Endothelial cell of umbilical vein (primary cell): Measurements from ENCODE around the gene CLRN1. TPM values are rescaled to one million over a fixed set of nuclear protein-coding genes. Genes with fewer than 3 reads are reported as not detected.

Experiments
- BruUV-seq: library from RNA; stranded (reverse); fragments of 400-500 nt; replicated peaks from 2 replicates; lab custom pipeline; 2021; lab: Mats Ljungman, UMichigan
- CTCF ChIA-PET: fragments of 300-600, 350-600 bp; sonication (Branson Sonifier 250); formaldehyde crosslinking; loops from one replicate; lab custom pipeline; 2021; ENCODE audit warnings: antibody characterized with exemption, inconsistent platforms; lab: Charles Lee
- POLR2A ChIA-PET: fragments of 300-600, 350-600 bp; sonication (Branson Sonifier 250); formaldehyde crosslinking; loops from one replicate; lab custom pipeline; 2021; ENCODE audit warnings: antibody characterized with exemption, inconsistent platforms; lab: Charles Lee
- DNase-seq: peaks from one replicate; pipeline ENCODE4 v3.0.0-alpha.2; 2011; ENCODE audit warnings: low read depth, low spot score
- FAIRE-seq: peaks from 2 replicates; lab custom pipeline; 2011; peaks lifted over from hg19 to GRCh38; lab: Jason Lieb, UNC
- H2AFZ ChIP-seq: 2 replicates; pipeline ENCODE4 v1.6.0; 2012; ENCODE audit warnings: low read depth, low read length, control low read depth, inconsistent platforms
- H3K27ac ChIP-seq: 2 replicates; pipeline ENCODE4 v1.5.1; 2011; ENCODE audit warnings: low read depth, mild to moderate bottlenecking, control low read depth, low read length, moderate library complexity; ENCODE audit not compliant: insufficient read depth
- H3K27me3 ChIP-seq, 2 experiments: 2 replicates each; pipeline versions ENCODE4 v1.6.0 to v1.6.1; 2011; ENCODE audit warnings: low read length in 2 of 2, mixed read lengths in 1 of 2; ENCODE audit not compliant: control insufficient read depth in 2 of 2, insufficient read depth in 2 of 2
- H3K36me3 ChIP-seq, 2 experiments: 2 replicates in 1 of 2; 3 replicates in 1 of 2; pipeline ENCODE4 v1.5.1; 2011; ENCODE audit warnings: low read length in 2 of 2, mild to moderate bottlenecking in 1 of 2, moderate library complexity in 1 of 2; ENCODE audit not compliant: control insufficient read depth in 2 of 2, insufficient read depth in 2 of 2; ENCODE audit errors: extremely low read depth in 1 of 2
- H3K4me1 ChIP-seq: 3 replicates; pipeline ENCODE4 v1.5.1; 2011; ENCODE audit warnings: mild to moderate bottlenecking, low read length; ENCODE audit not compliant: control insufficient read depth, insufficient read depth; ENCODE audit errors: extremely low read depth
- H3K4me2 ChIP-seq: 2 replicates; pipeline ENCODE4 v1.6.1; 2011; ENCODE audit warnings: low read length, control low read depth, mixed read lengths; ENCODE audit not compliant: insufficient read depth
- H3K4me3 ChIP-seq, 3 experiments: fragments of 200-600 bp in 1 of 3; sonication (generic), shearing (Covaris generic) in 1 of 3; replicated peaks in 1 of 3; 2 replicates each; pipeline ENCODE4 v1.5.1; 2011 to 2016; ENCODE audit warnings: control low read depth in 3 of 3, low read length in 3 of 3, mild to moderate bottlenecking in 2 of 3, inconsistent platforms in 1 of 3, low read depth in 1 of 3, moderate library complexity in 1 of 3; ENCODE audit not compliant: insufficient read depth in 1 of 3
- H3K79me2 ChIP-seq: 2 replicates; pipeline ENCODE4 v1.6.0; 2012; ENCODE audit warnings: low read length, inconsistent platforms; ENCODE audit not compliant: control insufficient read depth, insufficient read depth
- H3K9ac ChIP-seq: replicated peaks from 2 replicates; pipeline ENCODE3; 2011; ENCODE audit warnings: low read length, control low read depth; ENCODE audit not compliant: insufficient read depth; ENCODE audit errors: extremely low read depth
- H3K9me1 ChIP-seq: replicated peaks from 3 replicates; pipeline ENCODE4 v1.6.0; 2011; ENCODE audit warnings: mild to moderate bottlenecking, low read length; ENCODE audit not compliant: control insufficient read depth, insufficient read depth; ENCODE audit errors: extremely low read depth
- H3K9me3 ChIP-seq: replicated peaks from 2 replicates; pipeline ENCODE4 v1.5.1; 2012; ENCODE audit warnings: low read length, inconsistent platforms; ENCODE audit not compliant: control insufficient read depth, insufficient read depth
- H4K20me1 ChIP-seq: replicated peaks from 2 replicates; pipeline ENCODE3; 2011; ENCODE audit warnings: mild to moderate bottlenecking, low read length; ENCODE audit not compliant: control insufficient read depth, insufficient read depth; ENCODE audit errors: extremely low read depth
- CTCF ChIP-seq, 2 donors: IDR thresholded peaks; 1 replicate in 1 of 2; 2 replicates in 1 of 2; pipeline ENCODE4 v1.5.1; 2011; ENCODE audit warnings: low read length in 2 of 2, mild to moderate bottlenecking in 2 of 2, moderate library complexity in 2 of 2, control low read depth in 1 of 2, inconsistent platforms in 1 of 2, low read depth in 1 of 2; ENCODE audit not compliant: insufficient read depth in 1 of 2; ENCODE audit errors: extremely low read depth in 1 of 2
- EZH2 ChIP-seq: IDR thresholded peaks from 2 replicates; pipeline ENCODE4 v1.6.1; 2012; ENCODE audit warnings: borderline replicate concordance, low read depth, mild to moderate bottlenecking, moderate library complexity, low read length, inconsistent platforms; ENCODE audit not compliant: severe bottlenecking
- FOS ChIP-seq: IDR thresholded peaks from 2 replicates; pipeline ENCODE4 v1.6.1; 2011; ENCODE audit warnings: mild to moderate bottlenecking, low read length, moderate library complexity, borderline replicate concordance; ENCODE audit not compliant: insufficient read depth
- GATA2 ChIP-seq: IDR thresholded peaks from 2 replicates; pipeline ENCODE4 v1.7.0; 2011; ENCODE audit warnings: low read depth, mild to moderate bottlenecking, moderate library complexity, mixed read lengths, low read length; ENCODE audit not compliant: insufficient read length, insufficient read depth
- JUN ChIP-seq: IDR thresholded peaks from 2 replicates; pipeline ENCODE4 v1.6.1; 2011; ENCODE audit warnings: borderline replicate concordance, low read depth; ENCODE audit not compliant: insufficient read length, insufficient read depth
- MAX ChIP-seq: IDR thresholded peaks from 2 replicates; pipeline ENCODE4 v1.6.1; 2011; ENCODE audit not compliant: insufficient read depth, insufficient read length
- MYC ChIP-seq: IDR thresholded peaks from one replicate; pipeline ENCODE4 v1.6.1; 2011; ENCODE audit warnings: mild to moderate bottlenecking, low read depth, low read length
- POLR2A ChIP-seq: IDR thresholded peaks from 2 replicates; pipeline ENCODE4 v1.6.1; 2012; ENCODE audit warnings: low read depth, mild to moderate bottlenecking, control low read depth, low read length
- POLR2AphosphoS5 ChIP-seq: IDR thresholded peaks from 2 replicates; pipeline ENCODE4 v1.6.1; 2012; ENCODE audit warnings: low read depth, mild to moderate bottlenecking, control low read depth, low read length, moderate library complexity; ENCODE audit not compliant: insufficient read depth
- dilution Hi-C: fragments of 300-500 bp; cut with MboI; formaldehyde crosslinking; loops from one replicate; pipeline ENCODE4 v1.15.0; 2019; ENCODE audit warnings: low sequenced_read_pairs; ENCODE audit not compliant: extremely low pct_ligation_motif_present
- intact Hi-C: fragments of 100-400 bp; cut with micrococcal nuclease; formaldehyde crosslinking; loops from one replicate; pipeline ENCODE4 v1.10.0; 2022
- polyA plus RNA-seq, 4 experiments: library from polyadenylated mRNA; depleted of rRNA in 3 of 4; stranded (reverse) in 3 of 4; unstranded in 1 of 4; fragments of >200 nt; gene quantifications; 2 replicates each; pipeline versions ENCODE4 v1.2.1 to v1.2.3, GENCODE V29; 2011 to 2012; ENCODE audit warnings: missing spikeins in 1 of 4
- total RNA-seq: library from RNA; stranded (reverse); gene quantifications from 2 replicates; pipeline ENCODE4 v1.2.3, GENCODE V29; 2021

CLRN1 gene
- total and polyA plus RNA-seq, 2 donors (not counting 3 experiments of a cell fraction or from before 2014, with no cell fraction given): not detected

GRCh38 chr3:150905746-150906145 is 66.8 kb downstream of the CLRN1 start:
- no peaks in the 10 kb centered on the region for H3K9me3 ChIP-seq
- H3K4me1 ChIP-seq: no peaks in the 10 kb centered on the region
- CTCF ChIA-PET: no interaction called here
- H3K27me3 ChIP-seq: peaks cover 3 to 26% of the 10 kb centered on the region in 2 experiments
- no peak for DNase-seq
- no peak overlapping the region for H3K9ac ChIP-seq
- H3K36me3 ChIP-seq: no peaks in the 10 kb centered on the region
- H2AFZ ChIP-seq: no peak overlapping the region
- no peak overlapping the region for H3K4me2 ChIP-seq
- intact Hi-C loops (no loop called here), dilution Hi-C loops (no loop called here)
- no peak for FAIRE-seq
- no peak overlapping the region for H3K27ac ChIP-seq
- BruUV-seq: no TSS peak
- no peaks in the 10 kb centered on the region for H3K9me1 ChIP-seq
- no peaks in the 10 kb centered on the region for H4K20me1 ChIP-seq
- no peak for TF ChIP-seq CTCF (IDR thresholded peaks at IDR 0.05; ENCODE audit: extremely low read depth in 1 of 2, insufficient read depth in 1 of 2, low read depth in 1 of 2, low read length in 2 of 2)
- TF ChIP-seq FOS: no peak
- no peak for TF ChIP-seq EZH2
- TF ChIP-seq JUN: no peak
- TF ChIP-seq MYC: no peak
- TF ChIP-seq GATA2: no peak
- TF ChIP-seq POLR2AphosphoS5: no peak
- no peak for TF ChIP-seq MAX
- TF ChIP-seq POLR2A: no peak
- H3K79me2 ChIP-seq: no peaks in the 10 kb centered on the region
- POLR2A ChIA-PET: no interaction called here
- H3K4me3 ChIP-seq: no peak overlapping the region
